Panc1 (cell line): ENCODE results near the gene CEP164. TPM values are rescaled to one million over a fixed set of nuclear protein-coding genes. Genes with fewer than 3 reads are reported as not detected.
"Not testable (repeated sequence)": the region's sequence is repeated elsewhere in the genome, so short reads cannot be mapped to it uniquely, and the experiment has no call there.

Experiments
- ATAC-seq: fragments of 200-7000 bp; cut with Tn5 transposase; 2 replicates; pipeline ENCODE4 v1.9.1; 2020; ENCODE audit warnings: mild to moderate bottlenecking, moderate library complexity
- BruUV-seq: library from RNA; stranded (reverse); fragments of 400-500 nt; replicated peaks from 2 replicates; lab custom pipeline; 2021; lab: Mats Ljungman, UMichigan
- CTCF ChIA-PET: fragments of 300-600 bp; sonication (Branson Sonifier 250); formaldehyde crosslinking; loops from one replicate; lab custom pipeline; 2022; ENCODE audit warnings: antibody characterized with exemption; lab: Charles Lee
- POLR2A ChIA-PET: fragments of 300-600 bp; sonication (Branson Sonifier 250); formaldehyde crosslinking; loops from one replicate; lab custom pipeline; 2022; ENCODE audit warnings: antibody characterized with exemption; lab: Charles Lee
- DNase-seq: peaks from one replicate; pipeline ENCODE4 v3.0.0-alpha.2; 2010; ENCODE audit warnings: low read depth, low spot score
- H3K27ac ChIP-seq: 2 replicates; pipeline ENCODE4 v1.5.1; 2011; ENCODE audit warnings: mild to moderate bottlenecking, low read length, inconsistent platforms
- H3K27me3 ChIP-seq: fragments of 200-500 bp; sonication (Bioruptor generic); 2 replicates; pipeline ENCODE4 v1.6.0; 2014; ENCODE audit warnings: low read length, inconsistent platforms; ENCODE audit not compliant: control insufficient read depth, insufficient read depth
- H3K36me3 ChIP-seq: fragments of 200-500 bp; sonication (Bioruptor generic); 2 replicates; pipeline ENCODE4 v1.5.1; 2014; ENCODE audit warnings: inconsistent platforms, mild to moderate bottlenecking, low read length, moderate library complexity; ENCODE audit not compliant: control insufficient read depth, insufficient read depth
- H3K4me1 ChIP-seq: 2 replicates; pipeline ENCODE4 v1.5.1; 2011; ENCODE audit warnings: inconsistent platforms, mild to moderate bottlenecking, low read length, moderate library complexity; ENCODE audit not compliant: control insufficient read depth, insufficient read depth
- H3K4me3 ChIP-seq, 2 experiments: 2 replicates each; pipeline ENCODE4 v1.5.1; 2011 to 2012; ENCODE audit warnings: low read depth in 2 of 2, low read length in 2 of 2, mild to moderate bottlenecking in 2 of 2, inconsistent platforms in 1 of 2, moderate library complexity in 1 of 2
- H3K9me3 ChIP-seq: fragments of 200-500 bp; sonication (Bioruptor generic); 2 replicates; pipeline ENCODE4 v1.5.1; 2014; ENCODE audit warnings: low read depth, mild to moderate bottlenecking, inconsistent platforms, low read length, moderate library complexity; ENCODE audit not compliant: control insufficient read depth, insufficient read depth
- POLR2AphosphoS5 ChIP-seq: IDR thresholded peaks from 2 replicates; pipeline ENCODE4 v1.6.1; 2012; ENCODE audit warnings: mild to moderate bottlenecking, low read depth, low read length, moderate library complexity
- SIN3A ChIP-seq: IDR thresholded peaks from 2 replicates; pipeline ENCODE4 v1.6.1; 2012; ENCODE audit warnings: low read depth, mild to moderate bottlenecking, low read length, moderate library complexity, borderline replicate concordance; ENCODE audit not compliant: insufficient read depth
- TCF7L2 ChIP-seq: IDR thresholded peaks from 2 replicates; pipeline ENCODE4 v1.6.1; 2011; ENCODE audit warnings: mild to moderate bottlenecking, low read depth, low read length, inconsistent platforms
- in situ Hi-C: cut with HindIII; loops from 2 replicates; pipeline ENCODE4 v1.10.0; 2016; ENCODE audit warnings: low sequenced_read_pairs, low pct_unique_long_range_greater_than_20kb
- intact Hi-C: fragments of 100-400 bp; cut with micrococcal nuclease; formaldehyde crosslinking; loops from one replicate; pipeline ENCODE4 v1.10.0; 2022; ENCODE audit not compliant: unreplicated experiment
- total RNA-seq: library from RNA; stranded (reverse); gene quantifications from one replicate; pipeline ENCODE4 v1.2.1, GENCODE V29; 2021; ENCODE audit not compliant: unreplicated experiment
- TF ChIP-seq, protein P1 (sequence below): fragments of 450-650 bp; IDR thresholded peaks from 2 replicates; pipeline ENCODE4 v1.5.1; 2017; ENCODE audit warnings: mild to moderate bottlenecking
- TF ChIP-seq, protein P2 (sequence below), 2 experiments: IDR thresholded peaks; 2 replicates each; pipeline ENCODE4 v1.6.1; 2011 to 2012; ENCODE audit warnings: low read depth in 2 of 2, control low read depth in 1 of 2, low read length in 1 of 2, mild to moderate bottlenecking in 1 of 2, moderate library complexity in 1 of 2; ENCODE audit not compliant: insufficient read depth in 1 of 2

CEP164 gene
- total RNA-seq, 1 experiment from 2014 or later: 75.4 TPM

DNA sequence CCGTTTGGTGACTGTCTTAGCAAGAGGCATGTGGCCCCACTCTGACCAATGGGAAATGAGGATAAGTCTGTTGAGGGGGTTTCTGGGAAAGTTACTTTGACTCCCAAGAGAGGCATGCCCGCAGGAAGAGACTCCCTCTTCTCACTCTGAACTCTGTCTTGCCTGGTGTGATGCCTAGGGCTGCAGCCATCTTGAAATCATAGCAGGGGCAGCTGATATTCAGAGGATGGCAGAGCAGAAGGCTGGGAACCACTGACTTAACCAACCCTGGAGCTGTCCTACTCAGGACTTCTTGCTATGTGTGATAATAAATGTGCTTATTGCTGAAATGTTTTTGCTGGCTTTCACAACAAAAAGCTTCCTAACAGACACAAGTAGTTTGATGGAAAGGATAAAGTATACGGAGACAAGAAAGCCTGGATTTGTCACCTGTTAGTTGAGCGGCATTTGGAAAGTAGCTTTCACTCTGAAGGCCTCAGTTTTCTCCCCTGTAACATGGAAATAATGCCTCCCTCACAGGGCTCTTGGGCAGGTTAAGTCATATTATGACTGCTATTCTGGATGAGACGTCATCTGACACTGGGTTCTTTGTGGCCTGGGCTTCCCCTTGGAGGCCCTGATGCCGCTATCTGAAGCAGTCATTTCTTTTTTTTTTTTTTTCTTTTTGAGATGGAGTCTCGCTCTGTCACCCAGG lies 128.5 kb downstream of the CEP164 start:
- intact Hi-C loops: no loop called here
- CTCF ChIA-PET: interaction anchor here (0.6 kb wide), 1 partner anchor 139 kb away, joined by 7 read pairs; no protein-coding TSS in a partner anchor
- TF ChIP-seq TCF7L2: no peak
- TF ChIP-seq, protein P1, sequence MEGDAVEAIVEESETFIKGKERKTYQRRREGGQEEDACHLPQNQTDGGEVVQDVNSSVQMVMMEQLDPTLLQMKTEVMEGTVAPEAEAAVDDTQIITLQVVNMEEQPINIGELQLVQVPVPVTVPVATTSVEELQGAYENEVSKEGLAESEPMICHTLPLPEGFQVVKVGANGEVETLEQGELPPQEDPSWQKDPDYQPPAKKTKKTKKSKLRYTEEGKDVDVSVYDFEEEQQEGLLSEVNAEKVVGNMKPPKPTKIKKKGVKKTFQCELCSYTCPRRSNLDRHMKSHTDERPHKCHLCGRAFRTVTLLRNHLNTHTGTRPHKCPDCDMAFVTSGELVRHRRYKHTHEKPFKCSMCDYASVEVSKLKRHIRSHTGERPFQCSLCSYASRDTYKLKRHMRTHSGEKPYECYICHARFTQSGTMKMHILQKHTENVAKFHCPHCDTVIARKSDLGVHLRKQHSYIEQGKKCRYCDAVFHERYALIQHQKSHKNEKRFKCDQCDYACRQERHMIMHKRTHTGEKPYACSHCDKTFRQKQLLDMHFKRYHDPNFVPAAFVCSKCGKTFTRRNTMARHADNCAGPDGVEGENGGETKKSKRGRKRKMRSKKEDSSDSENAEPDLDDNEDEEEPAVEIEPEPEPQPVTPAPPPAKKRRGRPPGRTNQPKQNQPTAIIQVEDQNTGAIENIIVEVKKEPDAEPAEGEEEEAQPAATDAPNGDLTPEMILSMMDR: no peak
- no peak for TF ChIP-seq SIN3A
- TF ChIP-seq POLR2AphosphoS5: no peak
- TF ChIP-seq, protein P2, sequence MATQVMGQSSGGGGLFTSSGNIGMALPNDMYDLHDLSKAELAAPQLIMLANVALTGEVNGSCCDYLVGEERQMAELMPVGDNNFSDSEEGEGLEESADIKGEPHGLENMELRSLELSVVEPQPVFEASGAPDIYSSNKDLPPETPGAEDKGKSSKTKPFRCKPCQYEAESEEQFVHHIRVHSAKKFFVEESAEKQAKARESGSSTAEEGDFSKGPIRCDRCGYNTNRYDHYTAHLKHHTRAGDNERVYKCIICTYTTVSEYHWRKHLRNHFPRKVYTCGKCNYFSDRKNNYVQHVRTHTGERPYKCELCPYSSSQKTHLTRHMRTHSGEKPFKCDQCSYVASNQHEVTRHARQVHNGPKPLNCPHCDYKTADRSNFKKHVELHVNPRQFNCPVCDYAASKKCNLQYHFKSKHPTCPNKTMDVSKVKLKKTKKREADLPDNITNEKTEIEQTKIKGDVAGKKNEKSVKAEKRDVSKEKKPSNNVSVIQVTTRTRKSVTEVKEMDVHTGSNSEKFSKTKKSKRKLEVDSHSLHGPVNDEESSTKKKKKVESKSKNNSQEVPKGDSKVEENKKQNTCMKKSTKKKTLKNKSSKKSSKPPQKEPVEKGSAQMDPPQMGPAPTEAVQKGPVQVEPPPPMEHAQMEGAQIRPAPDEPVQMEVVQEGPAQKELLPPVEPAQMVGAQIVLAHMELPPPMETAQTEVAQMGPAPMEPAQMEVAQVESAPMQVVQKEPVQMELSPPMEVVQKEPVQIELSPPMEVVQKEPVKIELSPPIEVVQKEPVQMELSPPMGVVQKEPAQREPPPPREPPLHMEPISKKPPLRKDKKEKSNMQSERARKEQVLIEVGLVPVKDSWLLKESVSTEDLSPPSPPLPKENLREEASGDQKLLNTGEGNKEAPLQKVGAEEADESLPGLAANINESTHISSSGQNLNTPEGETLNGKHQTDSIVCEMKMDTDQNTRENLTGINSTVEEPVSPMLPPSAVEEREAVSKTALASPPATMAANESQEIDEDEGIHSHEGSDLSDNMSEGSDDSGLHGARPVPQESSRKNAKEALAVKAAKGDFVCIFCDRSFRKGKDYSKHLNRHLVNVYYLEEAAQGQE (IDR thresholded peaks at IDR 0.05; ENCODE audit: insufficient read depth in 1 of 2, low read depth in 2 of 2, low read length in 1 of 2): no peak
- POLR2A ChIA-PET: no interaction called here
- Histone ChIP-seq H3K4me3 (no peak overlapping the region), H3K27me3 (peaks cover 3% of the 10 kb centered on the region; the same call in 1 of the 2 replicates), H3K36me3 (no peaks in the 10 kb centered on the region), H3K9me3 (peaks cover 7% of the 10 kb centered on the region), H3K27ac (no peak overlapping the region), H3K4me1 (no peaks in the 10 kb centered on the region)
- DNase-seq: no peak
- in situ Hi-C loops: no loop called here
- no peak for ATAC-seq
- no TSS peak for BruUV-seq

DNA sequence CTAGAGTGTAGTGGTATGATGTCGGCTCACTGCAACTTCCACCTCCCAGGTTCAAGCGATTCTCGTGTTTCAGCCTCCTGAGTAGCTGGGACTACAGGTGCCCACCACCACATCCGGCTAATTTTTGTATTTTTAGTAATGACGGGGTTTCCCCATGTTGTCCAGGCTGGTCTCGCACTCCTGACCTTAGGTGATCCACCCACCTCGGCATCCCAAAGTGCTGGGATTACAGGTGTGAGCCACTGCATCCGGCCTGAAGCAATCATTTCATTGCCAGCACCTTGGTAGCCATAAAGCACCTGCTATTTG lies 129.0 kb downstream of the CEP164 start:
- H3K4me3 ChIP-seq, DNase-seq, H3K27me3 ChIP-seq, BruUV-seq, H3K4me1 ChIP-seq, in situ Hi-C loops, H3K27ac ChIP-seq, intact Hi-C loops, ATAC-seq, H3K9me3 ChIP-seq, H3K36me3 ChIP-seq: not testable (repeated sequence)
- POLR2A ChIA-PET: interaction anchor here (0.6 kb wide), 1 partner anchor 8 kb away, joined by 13 read pairs; no protein-coding TSS in a partner anchor
- CTCF ChIA-PET: interaction anchor here (0.6 kb wide), 1 partner anchor 139 kb away, joined by 7 read pairs; no protein-coding TSS in a partner anchor
